Prostate gland (tissue), 2 donors: ENCODE data around the gene MYBBP1A. TPM values are rescaled to one million over a fixed set of nuclear protein-coding genes. Genes with fewer than 3 reads are reported as not detected.

Source experiments
- DNase-seq: peaks from one replicate; pipeline ENCODE4 v3.0.0-alpha.2; 2019; ENCODE audit warnings: low spot score
- H3K27ac ChIP-seq, 2 donors: fragments of 200-600 bp; sonication (generic); 2 replicates each; pipeline ENCODE4 v1.5.1; 2017 to 2019
- H3K27me3 ChIP-seq: fragments of 200-600 bp; sonication (generic); replicated peaks from 2 replicates; pipeline ENCODE4 v1.5.1; 2019; ENCODE audit not compliant: insufficient read depth
- H3K36me3 ChIP-seq, 2 donors: fragments of 200-600 bp; sonication (generic); 1 replicate in 1 of 2; 2 replicates in 1 of 2; pipeline versions ENCODE4 v1.5.1 to v1.8.1; 2017 to 2019
- H3K4me1 ChIP-seq: fragments of 200-600 bp; sonication (generic); replicated peaks from 2 replicates; pipeline ENCODE4 v1.5.1; 2019
- H3K4me3 ChIP-seq, 2 donors: fragments of 200-600 bp; sonication (generic); 2 replicates each; pipeline ENCODE4 v1.5.1; 2017 to 2019
- H3K9me3 ChIP-seq: fragments of 200-600 bp; sonication (generic); 2 replicates; pipeline ENCODE4 v1.5.1; 2017
- POLR2A ChIP-seq: fragments of 450-650 bp; IDR thresholded peaks from one replicate; pipeline ENCODE4 v1.6.1; 2016; ENCODE audit warnings: antibody characterized with exemption, mild to moderate bottlenecking
- POLR2AphosphoS5 ChIP-seq: sonication (generic); formaldehyde crosslinking; IDR thresholded peaks from one replicate; pipeline ENCODE4 v1.6.1; 2017; ENCODE audit warnings: antibody characterized with exemption
- WGBS: methylation state at CpG from one replicate; pipeline ENCODE4 v1.1.5; 2018; 5-methylcytosine and 5-hydroxymethylcytosine counted together
- intact Hi-C: fragments of 100-400 bp; cut with DNase I; formaldehyde crosslinking; loops from one replicate; pipeline ENCODE4 v1.14.2; 2022
- total RNA-seq, 2 donors: library from RNA; depleted of rRNA; stranded (reverse); fragments of >200 nt; gene quantifications; one replicate each; pipeline ENCODE4 v1.1.0, GENCODE V29; 2016
- TF ChIP-seq, protein P1 (sequence below), 4 experiments: fragments of 200-600 bp in 2 of 4; fragments of 450-650 bp in 2 of 4; sonication (generic) in 2 of 4; IDR thresholded peaks; 1 replicate in 3 of 4; 2 replicates in 1 of 4; pipeline ENCODE4 v1.5.1; 2016 to 2019; ENCODE audit warnings: antibody characterized with exemption in 4 of 4, mild to moderate bottlenecking in 2 of 4, moderate library complexity in 2 of 4

The MYBBP1A gene
- total RNA-seq, 2 donors from 2014 or later, result 44.4 to 71.2 TPM

DNA sequence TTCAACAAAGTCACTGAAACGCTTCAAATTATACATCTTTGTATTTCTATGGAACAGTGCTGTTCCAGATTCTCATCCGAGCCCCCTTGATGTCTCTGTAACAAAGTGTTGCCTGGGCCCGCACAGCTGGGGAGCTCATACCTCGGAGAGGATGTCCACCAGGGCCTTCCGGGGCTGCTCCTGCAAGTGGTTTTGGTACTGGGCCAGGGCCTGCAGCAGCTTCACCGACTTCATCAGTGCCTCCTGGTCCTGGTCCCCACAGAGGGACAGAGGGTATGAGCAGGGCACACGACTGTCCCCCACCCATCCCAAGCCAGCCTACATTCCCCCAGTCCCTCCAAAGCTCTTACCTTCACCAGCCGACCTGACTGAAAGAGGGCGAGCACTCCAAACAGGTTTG lies 1.5 kb downstream of the MYBBP1A start:
- Histone ChIP-seq H3K9me3 (no peaks in the 10 kb centered on the region), H3K4me3 (no peak overlapping the region), H3K27me3 (no peaks in the 10 kb centered on the region), H3K4me1 (peaks cover 7% of the 10 kb centered on the region), H3K27ac (no peak overlapping the region), H3K36me3 (peaks cover 9 to 24% of the 10 kb centered on the region in 2 donors)
- DNase-seq, result no peak
- intact Hi-C loops, result no loop called here
- TF ChIP-seq POLR2AphosphoS5, result no peak
- TF ChIP-seq, protein P1, sequence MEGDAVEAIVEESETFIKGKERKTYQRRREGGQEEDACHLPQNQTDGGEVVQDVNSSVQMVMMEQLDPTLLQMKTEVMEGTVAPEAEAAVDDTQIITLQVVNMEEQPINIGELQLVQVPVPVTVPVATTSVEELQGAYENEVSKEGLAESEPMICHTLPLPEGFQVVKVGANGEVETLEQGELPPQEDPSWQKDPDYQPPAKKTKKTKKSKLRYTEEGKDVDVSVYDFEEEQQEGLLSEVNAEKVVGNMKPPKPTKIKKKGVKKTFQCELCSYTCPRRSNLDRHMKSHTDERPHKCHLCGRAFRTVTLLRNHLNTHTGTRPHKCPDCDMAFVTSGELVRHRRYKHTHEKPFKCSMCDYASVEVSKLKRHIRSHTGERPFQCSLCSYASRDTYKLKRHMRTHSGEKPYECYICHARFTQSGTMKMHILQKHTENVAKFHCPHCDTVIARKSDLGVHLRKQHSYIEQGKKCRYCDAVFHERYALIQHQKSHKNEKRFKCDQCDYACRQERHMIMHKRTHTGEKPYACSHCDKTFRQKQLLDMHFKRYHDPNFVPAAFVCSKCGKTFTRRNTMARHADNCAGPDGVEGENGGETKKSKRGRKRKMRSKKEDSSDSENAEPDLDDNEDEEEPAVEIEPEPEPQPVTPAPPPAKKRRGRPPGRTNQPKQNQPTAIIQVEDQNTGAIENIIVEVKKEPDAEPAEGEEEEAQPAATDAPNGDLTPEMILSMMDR (IDR thresholded peaks at IDR 0.05), result no peak
- no peak for TF ChIP-seq POLR2A
- WGBS, result 72% methylated on average over 9 of the region's 9 CpGs

DNA sequence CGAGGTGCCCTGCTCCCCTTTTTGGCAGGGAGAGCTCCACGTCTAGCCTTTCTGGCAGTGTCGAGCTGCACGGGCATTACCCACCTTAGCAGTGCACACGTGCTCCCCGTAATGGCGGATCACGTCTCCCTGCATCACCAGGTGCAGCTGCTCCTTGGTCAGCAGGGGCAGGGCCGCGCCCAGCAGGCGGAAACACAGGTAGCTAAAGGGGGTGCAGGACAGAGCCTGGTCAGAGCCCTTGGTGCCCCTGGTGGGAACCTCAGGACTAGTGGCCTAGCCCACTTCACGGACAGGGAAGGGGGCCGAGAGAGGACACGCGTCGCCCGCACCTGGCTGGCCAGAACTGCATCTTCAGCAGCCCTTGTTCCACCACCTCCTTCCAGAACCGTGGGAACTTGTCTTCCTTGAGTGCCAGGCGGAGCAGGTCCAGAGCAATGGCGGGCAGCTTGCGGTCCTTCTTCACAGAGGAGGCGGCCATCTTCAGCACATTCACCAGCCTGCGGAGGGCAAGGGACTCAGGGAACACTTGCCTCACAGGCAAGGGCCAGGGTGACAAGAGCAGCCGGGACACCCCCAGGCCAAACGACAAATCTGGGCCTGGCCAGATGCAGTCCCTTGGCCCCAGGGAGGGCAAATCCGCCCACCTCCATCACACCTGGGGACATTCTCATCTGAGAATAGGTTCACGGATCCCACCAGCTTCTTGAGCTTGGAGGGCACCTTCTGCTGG lies 3.2 kb downstream of the MYBBP1A start:
- H3K4me3 ChIP-seq, result no peak overlapping the region
- DNase-seq, result no peak
- H3K27me3 ChIP-seq, result no peaks in the 10 kb centered on the region
- H3K36me3 ChIP-seq, result peaks cover 11 to 35% of the 10 kb centered on the region in 2 donors
- WGBS, result 94% methylated on average over 27 of the region's 27 CpGs
- H3K4me1 ChIP-seq, result peaks cover 7% of the 10 kb centered on the region
- intact Hi-C loops, result no loop called here
- no peaks in the 10 kb centered on the region for H3K9me3 ChIP-seq
- no peak overlapping the region for H3K27ac ChIP-seq
- TF ChIP-seq, protein P1 (IDR thresholded peaks at IDR 0.05), result no peak
- TF ChIP-seq POLR2AphosphoS5 (no peak), POLR2A (no peak)

DNA sequence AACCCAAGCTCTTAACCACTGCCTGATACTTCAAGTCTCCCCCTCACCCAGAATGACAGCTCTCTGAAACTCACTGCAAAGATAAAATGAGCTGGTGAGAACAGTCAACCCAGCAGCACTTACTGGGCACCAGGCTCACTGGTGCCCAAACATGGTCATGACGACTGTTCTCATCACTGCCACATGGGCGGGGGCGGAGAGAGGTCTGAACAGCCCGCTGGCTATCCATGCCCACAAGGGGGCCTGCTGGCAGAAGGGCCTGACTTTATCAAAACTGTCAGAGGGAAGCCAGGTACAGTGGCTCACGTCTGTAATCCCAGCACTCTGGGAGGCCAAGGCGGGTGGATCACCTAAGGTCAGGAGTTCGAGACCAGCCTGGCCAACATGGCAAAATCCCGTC lies 4.0 kb downstream of the MYBBP1A start:
- no peak for DNase-seq
- no peaks in the 10 kb centered on the region for H3K9me3 ChIP-seq
- 86% methylated on average over 8 of the region's 8 CpGs for WGBS
- H3K27me3 ChIP-seq, result no peaks in the 10 kb centered on the region
- no peak overlapping the region for H3K4me3 ChIP-seq
- intact Hi-C loops, result no loop called here
- H3K36me3 ChIP-seq, result peaks cover 11 to 35% of the 10 kb centered on the region in 2 donors
- no peak overlapping the region for H3K27ac ChIP-seq
- H3K4me1 ChIP-seq, result peaks cover 7% of the 10 kb centered on the region
- no peak for TF ChIP-seq POLR2AphosphoS5
- TF ChIP-seq, protein P1 (IDR thresholded peaks at IDR 0.05), result no peak
- no peak for TF ChIP-seq POLR2A

DNA sequence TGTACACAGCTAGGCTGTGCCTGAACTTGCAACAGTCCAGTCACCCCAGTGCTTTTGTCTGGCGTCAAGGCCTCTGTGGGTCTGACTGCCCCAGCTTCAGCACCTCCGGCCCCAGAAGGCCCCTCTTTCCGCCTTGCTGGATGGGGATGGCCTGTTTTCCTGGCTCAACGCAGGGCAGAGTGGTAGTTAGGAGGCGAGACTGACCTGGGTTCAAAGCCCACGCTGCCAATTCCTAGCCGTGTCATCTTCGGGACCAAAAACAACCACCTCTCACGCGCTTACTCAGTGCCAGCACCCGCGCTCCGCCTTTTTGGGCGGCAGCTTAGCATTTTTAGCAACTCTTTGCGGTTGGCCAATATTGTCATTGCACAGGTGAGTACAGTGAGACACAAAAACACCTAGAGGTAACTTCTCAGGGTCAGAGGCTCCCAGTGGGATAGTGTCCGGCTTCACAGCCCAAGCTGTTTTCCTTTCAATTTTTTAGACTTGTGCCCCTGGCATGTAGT lies 4.6 kb downstream of the MYBBP1A start:
- intact Hi-C loops, result no loop called here
- Histone ChIP-seq H3K36me3 (peaks cover 11 to 35% of the 10 kb centered on the region in 2 donors), H3K27me3 (no peaks in the 10 kb centered on the region), H3K9me3 (no peaks in the 10 kb centered on the region), H3K4me3 (no peak overlapping the region), H3K4me1 (peaks cover 2% of the 10 kb centered on the region), H3K27ac (no peak overlapping the region)
- no peak for DNase-seq
- no peak for TF ChIP-seq POLR2A
- TF ChIP-seq POLR2AphosphoS5, result no peak
- TF ChIP-seq, protein P1 (IDR thresholded peaks at IDR 0.05), result no peak
- WGBS, result 92% methylated on average over 16 of the region's 16 CpGs
